ENCODE measurements around the gene KLHL6.
"Not testable (repeated sequence)": the region's sequence is repeated elsewhere in the genome, so short reads cannot be mapped to it uniquely, and the experiment has no call there.

Gene KLHL6

DNA sequence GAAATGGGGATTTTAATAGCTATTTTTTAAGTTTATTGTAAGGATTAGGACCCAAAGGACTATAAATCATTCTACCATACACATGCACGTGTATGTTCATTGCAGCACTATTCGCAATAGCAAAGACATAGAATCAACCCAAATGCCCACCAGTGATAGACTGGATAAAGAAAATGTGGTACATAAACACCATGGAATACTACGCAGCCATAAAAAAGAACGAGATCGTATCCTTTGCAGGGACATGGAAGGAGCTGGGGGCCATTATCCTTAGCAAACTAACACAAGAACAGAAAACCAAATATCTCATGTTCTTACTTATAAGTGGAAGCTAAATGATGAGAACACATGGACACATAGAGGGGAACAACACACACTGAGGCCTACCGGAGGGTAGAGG is 26.7 kb downstream of the KLHL6 start:
- not testable (repeated sequence) for DNase-seq

DNA sequence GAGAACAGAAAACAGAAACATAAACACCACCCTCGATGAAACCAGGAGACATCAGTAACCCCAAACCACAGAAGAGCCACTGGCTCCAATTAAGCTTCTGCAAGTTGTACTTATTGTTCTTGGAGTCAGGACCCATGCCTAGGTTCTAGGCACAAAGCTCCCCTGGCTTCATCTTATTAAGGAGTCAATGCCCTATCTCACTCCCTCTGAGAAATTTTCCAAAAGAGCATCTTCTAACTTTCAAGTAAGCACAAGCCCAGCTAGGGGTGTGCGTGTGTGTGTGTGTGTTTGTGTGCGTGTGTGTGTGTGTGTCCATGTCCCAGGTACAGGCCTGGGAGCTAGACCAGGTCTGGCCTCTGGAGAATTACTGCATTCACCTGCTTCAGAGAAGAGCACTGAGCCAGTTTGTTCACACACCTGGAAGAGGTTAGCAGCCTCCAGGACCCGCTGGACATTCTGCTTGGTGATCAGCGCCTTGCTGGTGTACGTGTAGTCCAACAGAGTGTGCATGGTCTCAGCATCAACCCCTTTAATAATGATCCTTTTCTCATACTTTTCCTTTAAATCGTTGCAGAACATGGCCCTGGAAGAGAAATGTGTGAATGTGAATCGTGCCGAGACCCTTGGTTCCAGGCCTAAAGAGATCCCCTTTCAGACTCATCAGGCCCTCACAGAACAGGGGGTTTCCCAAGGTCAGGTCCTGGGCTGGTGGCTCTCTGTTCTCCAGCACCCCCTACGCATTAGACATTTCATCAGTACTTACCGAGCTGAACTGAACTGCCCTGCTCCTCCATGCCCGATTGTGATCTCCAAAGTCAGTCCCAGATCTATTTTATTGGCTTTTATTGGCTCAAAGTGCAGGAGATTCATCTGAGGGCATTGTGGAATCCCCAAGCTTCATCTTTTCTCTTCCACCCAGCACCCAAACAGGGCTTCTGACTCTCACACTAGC is 27.8 kb downstream of the KLHL6 start:
- DNase-seq = no peak

DNA sequence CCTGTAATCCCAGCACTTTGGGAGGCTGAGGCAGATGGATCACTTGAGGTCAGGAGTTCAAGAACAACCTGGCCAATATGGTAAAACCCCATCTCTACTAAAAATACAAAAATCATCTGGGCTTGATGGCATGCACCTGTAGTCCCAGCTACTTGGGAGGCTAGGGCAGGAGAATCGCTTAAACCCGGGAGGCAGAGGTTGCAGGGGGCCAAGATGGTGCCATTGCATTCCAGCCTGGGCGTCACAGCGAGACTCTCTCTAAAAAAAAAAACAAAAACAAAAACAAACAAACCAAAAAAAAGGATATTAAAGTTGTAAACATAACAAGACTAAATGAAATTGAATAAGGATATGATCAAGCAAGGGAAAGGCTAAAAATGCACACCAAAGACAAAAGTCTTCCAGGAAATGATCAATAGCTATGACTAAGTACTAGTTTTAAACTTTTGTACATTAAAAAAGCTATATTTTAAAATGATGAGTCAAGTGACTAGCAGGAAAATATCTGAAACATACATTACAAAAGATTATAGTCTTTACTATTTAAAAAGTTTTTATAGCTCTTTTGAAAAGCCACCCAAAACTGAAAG is 28.6 kb downstream of the KLHL6 start:
- no peak for DNase-seq

DNA sequence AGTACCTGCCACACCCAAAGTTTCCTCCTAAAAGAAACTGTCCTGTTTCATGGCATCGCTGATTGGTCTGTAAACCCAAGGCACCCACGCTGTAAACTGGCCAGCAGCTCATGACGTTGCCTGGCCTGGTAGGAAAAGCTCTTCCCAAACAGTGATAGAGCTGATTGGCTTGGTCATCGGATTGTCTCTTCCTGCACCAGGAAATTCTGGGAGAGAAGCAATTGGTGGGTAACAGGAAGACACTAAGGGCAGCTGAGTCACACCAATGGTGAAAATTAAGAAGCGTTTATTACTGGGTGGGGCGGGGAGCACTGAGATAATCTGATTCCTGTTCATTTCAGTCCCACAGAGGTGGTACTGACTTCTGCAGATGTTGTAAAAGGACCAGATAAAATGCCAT is 31.0 kb downstream of the KLHL6 start:
- DNase-seq = no peak

DNA sequence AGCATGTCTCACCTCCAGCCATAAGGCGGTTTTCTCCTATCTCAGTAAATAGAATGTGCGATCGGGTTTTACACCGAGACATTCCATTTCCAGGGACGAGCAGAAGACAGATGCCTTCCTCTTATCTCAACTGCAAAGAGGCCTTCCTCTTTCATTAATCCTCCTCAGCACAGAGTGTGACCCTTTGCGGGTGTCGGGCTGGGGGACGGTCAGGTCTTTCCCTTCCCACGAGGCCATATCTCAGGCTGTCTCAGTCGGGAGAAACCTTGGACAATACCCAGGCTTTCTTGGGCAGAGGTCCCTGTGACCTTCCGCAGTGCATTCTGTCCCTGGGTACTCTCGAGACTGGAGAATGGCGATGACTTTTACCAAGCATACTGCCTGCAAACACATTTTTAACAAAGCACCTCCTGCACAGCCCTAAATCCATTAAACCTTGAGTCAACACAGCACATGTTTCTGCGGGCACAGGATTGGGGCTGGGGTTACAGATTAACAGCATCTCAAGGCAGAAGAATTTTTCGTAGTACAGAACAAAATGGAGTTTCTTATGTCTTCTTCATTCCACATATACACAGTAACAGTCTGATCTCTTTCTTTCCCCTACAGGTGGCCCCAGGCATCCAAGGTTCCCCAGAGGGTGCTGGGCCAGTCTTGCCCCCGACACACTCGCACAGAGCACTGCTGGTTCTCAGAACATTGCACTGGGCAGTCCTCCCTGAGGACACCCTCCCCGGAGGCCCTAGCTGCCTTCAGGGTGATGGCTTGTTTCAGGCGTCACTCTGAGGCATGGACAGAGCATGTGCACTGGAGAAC is 34.6 kb downstream of the KLHL6 start:
- peak; percentile 11 for DNase-seq

DNA sequence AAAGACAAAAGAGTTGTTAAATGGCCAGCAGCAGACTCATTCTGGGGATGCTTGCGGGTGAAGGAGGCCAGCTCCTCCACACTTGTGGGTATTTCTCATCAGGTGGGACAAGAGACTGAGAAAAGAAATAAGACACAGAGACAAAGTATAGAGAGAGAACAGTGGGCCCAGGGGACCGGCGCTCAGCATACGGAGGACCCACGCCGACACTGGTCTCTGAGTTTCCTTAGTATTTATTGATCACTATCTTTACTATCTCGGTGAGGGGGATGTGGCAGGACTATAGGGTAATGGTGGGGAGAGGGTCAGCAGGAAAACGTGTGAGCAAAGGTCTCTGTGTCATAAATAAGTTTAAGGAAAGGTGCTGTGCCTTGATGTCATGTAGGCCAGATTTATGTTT is 35.2 kb downstream of the KLHL6 start:
- peak; percentile 13 for DNase-seq

DNA sequence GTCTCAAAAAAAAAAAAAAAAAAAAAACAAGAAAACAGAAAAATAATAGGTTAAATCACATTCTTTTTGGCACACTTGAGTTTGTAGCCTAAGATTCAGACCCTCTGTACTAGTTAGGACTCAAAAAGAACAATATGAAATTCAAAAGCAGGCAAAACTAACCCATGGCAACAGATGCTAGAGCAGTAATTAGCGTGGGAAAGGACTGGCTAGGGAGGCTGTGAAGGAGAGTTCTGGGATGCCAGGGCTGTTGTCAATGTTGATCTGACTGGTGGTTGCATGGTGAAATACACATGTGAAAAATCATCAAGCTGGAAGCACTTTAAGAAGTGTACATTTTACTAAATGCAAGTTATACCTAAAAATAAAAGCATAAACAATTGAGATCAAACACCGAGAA is 35.6 kb downstream of the KLHL6 start:
- DNase-seq = peak; percentile 47

DNA sequence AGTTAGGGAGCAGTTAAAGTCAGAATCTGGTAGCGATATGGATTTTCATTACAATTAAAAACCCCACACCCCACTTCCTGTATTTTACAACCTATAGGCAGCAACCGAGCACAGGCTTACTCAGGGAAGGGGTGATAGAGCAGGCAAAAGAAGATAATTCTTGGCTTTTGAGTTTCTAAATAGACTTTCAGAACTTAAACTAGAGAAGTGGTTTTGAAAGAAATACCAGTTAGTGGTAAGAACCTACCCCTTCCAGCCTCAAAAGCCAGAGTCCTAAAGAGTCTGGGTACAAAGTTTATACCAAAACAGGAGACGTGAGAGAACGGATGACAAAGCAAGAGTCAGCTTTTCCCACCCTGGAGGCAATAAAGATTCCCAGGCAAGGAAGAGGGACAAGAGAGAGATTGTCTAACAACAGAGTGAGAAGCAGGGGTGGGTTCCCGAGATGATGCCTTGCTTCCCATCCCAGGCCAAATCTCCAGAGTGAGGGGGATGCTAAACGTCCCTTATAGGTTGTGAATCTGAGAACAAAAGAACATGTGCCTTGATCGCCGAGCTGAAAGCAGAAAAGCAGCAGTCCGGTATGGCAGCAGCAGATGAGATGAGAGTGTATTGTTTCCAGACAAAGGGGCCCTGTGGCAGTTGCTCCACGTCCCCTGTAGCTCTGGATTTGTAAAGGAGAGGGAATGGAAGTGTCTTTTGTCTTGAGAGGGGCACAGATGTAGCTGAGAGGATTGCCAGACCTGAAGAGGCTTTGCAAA is 36.8 kb downstream of the KLHL6 start:
- DNase-seq = peak; percentile 78

DNA sequence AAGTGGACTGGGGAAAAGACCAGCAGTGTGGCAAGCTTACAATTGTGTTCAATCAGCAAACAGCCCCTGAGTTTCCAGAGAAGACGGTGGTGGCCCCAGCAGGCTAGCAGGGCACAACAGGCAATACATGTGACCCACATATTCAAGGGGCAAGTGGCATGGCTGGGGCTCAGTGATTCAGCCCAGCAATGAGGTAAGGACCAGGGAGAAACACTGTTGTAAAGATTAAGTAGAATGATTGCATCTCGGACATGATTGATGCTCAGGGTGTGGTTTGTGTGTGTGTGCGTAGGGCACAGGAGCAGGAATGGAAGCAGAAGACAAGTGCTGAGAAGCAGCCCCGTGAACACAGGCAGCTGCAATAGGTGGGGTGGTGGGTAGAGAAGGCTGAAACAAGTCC is 37.9 kb downstream of the KLHL6 start:
- DNase-seq = no peak

DNA sequence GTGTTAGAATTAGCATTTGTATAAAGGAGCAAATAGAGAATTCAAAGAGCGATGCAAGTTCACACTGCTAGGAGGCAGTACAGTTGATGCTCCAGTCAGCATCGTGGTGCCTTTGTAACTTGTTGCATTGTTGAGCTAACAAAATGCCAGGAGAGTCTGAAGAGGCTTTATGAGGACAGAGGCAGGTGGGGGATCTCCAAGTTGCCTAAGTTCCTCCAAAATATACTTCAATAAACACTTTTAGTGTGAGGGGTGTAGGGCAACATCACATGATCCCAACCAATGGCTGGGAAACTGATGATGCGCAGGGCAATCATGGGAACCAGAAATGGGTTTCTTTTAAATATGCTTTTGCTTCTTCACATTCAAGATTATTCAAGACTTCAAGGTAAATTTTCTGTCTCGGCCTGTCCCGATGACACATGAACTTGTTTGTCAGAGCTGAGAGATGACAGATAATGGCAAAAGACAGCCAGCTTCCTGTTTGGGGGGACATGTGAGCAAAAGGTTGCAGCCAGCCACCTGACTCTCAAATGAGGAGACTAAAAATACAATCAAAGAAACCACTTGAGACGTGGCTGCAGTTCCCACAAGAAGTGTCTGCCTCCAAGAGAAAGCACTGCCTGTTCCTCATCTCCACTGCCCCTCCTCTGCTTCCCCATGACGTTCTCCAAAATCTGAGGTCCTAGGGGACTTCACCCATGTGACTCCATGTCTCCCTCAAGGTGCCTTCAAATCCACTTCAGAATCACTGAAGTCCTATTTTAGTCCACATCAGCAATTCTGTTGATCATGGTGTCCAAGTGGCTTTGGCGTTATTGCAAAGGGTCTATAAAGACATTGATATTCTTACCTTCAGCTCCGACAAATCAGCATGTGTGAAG is 39.3 kb downstream of the KLHL6 start:
- no peak for DNase-seq

DNA sequence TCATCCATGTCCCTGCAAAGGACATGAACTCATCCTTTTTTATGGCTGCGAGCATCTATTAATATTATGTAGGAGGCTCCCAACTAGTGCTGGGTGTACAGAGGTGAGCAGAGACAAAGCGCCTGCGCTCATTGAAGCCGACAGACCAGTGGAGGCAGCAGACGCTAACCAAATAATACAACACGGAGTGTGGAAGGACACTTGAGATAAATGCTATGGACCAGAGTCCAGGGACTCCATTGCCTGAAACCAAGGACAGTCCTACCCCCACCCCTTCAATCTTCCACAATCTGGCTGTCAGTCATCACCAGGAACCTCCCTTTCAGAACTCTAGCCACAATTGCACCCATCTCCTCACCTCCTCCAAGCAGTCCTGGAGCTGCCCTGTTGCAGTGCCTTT is 41.5 kb downstream of the KLHL6 start:
- no peak for DNase-seq

DNA sequence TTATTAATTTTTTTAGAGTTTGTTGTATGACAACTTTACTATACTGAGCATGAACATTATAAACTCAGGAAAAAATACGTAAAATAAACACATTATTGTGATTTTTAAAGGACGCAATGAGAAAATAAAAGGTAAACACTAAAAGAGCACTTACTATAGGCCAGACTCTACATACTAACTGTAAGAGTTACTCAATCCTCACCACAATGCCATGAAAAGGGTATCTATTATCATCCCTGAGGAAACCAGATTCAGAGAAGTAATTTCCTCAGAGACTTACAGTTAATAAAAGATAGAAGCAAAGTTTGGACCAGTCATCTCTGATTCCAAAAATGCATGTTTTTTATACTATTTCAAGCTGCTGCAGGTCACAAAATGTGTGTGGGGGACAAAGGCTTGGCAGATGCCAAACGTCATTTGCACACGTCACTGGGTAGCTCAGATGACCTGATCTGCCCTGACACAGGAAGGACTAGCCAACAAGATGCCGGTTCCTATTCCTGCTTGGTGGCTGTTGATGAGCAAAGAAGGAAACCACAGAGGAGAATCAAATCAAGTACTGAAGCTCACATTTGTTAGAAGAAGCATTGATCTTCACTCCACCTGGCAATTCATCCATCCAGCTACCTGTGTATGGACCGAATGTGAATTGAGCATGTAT is 42.3 kb downstream of the KLHL6 start:
- peak; percentile 43 for DNase-seq

DNA sequence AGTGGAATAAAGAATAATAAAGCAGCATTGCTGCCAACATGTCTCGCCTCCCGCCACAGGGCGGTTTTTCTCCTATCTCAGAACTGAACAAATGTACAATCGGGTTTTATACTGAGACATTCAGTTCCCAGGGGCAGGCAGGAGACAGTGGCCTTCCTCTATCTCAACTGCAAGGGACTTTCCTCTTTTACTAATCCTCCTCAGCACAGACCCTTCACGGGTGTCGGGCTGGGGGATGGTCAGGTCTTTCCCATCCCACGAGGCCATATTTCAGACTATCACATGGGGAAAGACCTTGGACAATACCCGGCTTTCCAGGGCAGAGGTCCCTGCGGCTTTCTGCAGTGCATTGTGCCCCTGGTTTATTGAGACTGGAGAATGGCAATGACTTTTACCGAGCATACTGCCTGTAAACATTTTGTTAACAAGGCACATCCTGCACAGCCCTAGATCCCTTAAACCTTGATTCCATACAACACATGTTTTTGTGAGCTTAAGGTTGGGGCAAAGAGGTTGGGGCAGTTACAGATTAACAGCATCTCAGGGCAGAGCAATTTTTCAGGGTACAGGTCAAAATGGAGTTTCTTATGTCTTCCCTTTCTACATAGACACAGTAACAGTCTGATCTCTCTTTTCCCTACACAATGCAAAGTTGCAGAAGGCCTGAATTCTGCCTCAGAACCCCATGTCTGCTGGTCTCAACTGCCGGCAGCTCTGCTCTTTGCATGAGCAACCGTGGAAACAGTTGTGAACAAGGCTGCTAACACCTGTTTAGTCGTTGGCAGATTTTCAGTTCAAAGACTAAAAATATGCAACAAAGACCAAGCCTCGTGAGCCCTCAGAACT is 44.0 kb downstream of the KLHL6 start:
- DNase-seq = not testable (repeated sequence)

DNA sequence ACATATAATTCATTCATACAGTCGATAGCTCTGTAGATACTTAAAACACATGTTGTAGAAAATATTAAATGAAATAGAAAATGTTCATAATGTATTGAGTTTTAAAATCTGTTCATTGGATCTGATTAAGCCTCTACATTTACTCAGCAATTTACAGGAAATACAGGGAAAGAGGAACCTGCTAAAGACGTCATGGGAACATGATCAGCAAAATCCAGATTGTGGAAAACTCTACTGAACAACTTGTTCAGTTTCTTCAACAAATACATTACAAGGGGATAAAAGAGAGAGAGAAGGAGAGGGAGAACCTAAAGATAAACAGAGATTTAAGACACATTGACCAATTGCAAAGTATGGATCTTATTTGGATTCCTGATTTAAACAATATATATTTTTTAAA is 46.7 kb downstream of the KLHL6 start:
- no peak for DNase-seq

DNA sequence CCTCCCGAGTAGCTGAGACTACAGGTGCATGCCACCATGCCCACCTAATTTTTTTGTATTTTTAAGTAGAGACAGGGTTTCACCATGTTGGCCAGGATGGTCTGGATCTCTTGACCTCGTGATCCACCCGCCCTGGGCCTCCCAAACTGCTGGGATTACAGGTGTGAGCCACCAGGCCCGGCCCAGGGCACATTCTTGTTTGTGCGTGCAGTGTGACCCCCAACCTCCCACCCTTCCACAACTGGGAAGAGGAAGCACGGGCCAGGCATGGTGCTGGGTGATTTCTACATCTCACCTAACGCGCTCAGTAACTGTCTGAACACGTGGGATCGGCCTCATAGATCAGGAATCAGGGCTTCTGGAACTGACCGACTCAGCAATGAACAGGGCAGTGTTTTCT is 48.0 kb downstream of the KLHL6 start:
- no peak for DNase-seq

DNA sequence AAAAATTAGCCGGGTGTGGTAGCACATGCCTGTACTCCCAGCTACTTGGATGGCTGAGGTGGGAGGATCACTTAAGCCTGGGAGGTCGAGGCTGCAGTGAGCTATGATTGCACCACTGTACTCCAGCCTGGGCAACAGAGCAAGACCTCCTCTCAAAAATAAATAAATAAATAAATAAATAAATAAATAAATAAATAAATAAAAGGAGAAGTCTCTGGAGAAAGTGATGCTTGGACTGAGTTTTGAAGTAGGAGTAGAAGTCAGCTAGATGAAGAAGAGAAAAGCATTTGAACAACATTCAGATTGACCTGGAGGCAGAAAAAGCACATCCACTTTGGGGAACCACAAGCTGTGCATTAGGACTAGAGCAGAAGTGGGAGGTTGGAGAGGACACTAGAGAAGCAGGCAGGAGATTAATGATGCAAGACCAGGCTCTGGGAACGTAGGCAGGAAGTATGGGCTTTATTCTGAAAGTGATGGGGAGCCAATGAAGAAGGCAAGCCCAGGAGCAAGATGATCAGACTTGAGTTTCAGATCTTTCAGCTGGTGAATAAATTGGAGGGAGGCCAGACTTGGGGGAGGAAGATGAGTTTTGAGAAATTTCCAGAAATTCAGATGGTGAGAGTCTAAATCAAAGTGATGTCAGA is 48.7 kb downstream of the KLHL6 start:
- DNase-seq = no peak

DNA sequence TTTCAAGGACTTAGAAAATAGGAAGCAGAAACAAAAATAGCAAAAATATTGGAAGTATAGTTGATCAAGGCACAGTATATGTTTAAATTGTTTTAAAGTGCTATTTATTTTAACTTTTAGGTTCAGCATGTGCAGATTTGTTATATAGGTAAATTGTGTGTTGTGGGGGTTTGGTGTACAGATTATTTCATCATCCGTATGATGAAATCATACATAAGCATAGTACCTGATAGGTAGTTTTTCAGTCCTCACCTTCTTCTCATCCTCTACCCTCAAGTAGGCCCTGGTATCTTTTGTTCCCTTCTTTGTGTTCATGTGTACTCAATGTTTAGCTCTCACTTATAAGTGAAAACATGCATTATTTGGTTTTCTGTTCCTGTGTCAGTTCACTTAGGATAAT is 50.9 kb downstream of the KLHL6 start:
- DNase-seq = no peak

DNA sequence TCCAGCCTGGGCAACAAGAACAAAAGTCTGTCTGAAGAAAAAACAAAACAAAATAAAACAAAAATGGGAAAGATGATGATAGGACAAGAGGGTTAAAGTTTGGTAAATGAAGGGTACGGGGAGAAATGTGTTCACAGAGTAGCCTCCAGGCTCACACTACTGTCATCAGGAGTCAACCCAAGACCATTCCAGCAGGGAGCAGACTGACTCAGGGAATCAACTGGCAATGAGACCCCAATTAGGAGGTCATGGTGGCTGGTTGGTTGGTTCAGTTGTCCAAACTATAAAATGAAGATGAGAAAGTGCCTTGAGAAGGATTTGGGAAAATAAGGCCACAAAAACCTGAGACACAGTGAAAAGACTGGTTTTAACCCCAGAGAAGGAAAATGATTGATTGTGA is 51.8 kb downstream of the KLHL6 start:
- no peak for DNase-seq

Measured in retina (tissue), 1 donor.